GM11168 (cell line): Measurements from ENCODE around the gene NOXRED1.
"Not testable (repeated sequence)": the region's sequence is repeated elsewhere in the genome, so short reads cannot be mapped to it uniquely, and the experiment has no call there.

Experiments
- in situ Hi-C: fragments of 300-500 bp; cut with MboI; formaldehyde crosslinking; loops from one replicate; pipeline ENCODE4 v1.12.0; 2022; ENCODE audit warnings: low sequenced_read_pairs; ENCODE audit not compliant: unreplicated experiment

NOXRED1 gene, protein sequence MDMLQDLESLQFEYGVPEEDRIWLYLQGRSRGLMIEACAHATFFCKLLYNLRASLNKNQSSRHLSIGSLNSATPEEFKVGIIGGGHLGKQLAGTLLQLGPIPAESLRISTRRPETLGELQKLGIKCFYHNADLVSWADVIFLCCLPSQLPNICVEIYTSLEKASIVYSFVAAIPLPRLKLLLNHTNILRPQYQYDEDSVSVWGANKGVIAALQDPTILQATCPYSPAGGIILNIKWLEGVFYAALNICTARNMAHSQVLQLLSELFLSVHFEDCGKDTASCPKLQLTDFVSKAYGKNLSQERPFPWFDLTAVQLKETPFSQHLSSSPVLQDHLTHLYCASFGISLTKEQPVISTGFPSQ

DNA sequence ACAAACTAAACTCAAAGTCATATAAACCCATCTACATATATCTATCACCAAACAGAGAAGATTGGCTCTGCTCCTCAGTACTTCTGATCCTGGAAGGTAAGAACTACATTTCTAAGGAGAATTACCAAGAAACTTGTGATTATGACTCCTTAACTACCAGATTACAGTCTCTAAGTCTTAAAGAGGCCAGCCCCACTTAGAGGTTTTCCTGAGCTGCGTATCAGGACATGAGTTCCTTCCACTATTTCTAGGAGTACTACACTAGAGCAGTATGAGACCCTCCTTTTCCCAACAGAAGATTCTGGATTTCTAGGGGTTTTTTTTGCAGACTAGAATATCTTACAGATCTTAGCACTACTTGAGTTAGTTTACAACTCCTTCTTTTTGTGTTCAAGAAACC lies at the start of gene NOXRED1:
Gene NOXRED1, minus strand, starts transcription at position 101 of the 400 bp plus-strand sequence. CDS start 634 bp downstream, outside the sequence.
- in situ Hi-C loops: no loop called here

DNA sequence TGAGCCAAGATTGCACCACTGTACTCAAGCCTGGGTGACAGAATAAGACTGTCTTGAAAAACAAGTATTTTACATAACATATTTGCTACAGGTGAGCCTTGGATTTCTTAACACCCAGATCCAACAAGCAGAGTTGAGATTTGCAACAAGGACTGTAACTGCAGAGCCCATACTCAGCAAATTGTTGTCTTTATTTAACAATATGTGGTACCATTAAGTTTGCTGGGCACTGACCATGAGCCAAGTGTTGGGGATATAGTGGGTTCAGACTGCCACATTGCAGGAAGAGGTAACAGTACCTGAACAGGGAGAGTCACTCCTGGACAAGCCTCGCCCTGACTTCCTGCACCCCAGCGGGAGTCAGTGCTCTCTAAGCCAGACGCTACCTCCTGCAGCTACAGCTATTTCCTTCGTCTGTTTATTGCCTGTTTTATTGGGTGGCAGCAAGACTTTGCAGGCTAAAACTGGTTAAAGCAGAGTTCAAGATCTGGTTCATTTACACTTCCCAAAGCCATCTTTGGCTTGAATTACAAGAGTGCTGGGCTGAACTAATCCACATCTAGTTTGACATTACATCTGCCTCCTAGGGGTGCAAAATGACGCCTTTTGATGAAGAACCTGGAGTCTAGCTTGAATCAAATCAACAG lies 47.0 kb upstream of the NOXRED1 start:
- in situ Hi-C loops: no loop called here

DNA sequence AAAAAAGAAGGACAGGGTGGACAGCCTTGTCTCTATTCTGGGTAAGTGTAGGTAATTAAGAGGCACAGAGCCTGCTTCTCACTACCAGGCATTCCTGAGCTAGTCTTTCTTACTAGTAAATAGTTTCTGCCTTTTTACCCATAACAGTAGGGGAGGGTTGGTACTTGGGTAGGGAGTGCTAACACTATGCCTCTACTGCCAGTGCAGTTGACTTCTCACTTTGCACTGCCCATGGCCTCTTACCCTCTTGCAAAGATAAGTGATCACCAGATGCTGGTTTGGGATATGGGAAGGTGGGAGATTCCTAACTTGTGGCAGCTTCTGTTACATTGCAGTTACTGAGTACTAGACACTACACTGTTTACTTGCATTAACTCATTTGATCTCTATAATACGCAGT lies 46.2 kb upstream of the NOXRED1 start:
- in situ Hi-C loops: no loop called here

DNA sequence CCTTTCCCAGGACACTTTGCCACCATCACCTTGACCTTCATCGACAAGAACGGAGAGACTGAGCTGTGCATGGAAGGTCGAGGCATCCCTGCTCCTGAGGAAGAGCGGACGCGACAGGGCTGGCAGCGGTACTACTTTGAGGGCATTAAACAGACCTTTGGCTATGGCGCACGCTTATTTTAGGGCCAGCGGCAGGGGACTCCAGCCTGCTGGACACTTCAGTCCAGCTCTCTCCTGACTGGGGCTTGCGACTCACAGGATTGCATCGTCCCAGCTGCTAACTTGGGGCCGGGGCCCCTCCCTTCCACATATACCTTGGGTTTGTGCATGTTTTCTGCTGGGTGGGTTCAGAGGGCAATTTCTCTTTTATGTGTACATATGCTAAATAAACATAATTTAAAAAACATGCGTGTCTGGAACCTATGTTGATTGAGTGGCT lies 45.8 kb upstream of the NOXRED1 start:
- in situ Hi-C loops: no loop called here

DNA sequence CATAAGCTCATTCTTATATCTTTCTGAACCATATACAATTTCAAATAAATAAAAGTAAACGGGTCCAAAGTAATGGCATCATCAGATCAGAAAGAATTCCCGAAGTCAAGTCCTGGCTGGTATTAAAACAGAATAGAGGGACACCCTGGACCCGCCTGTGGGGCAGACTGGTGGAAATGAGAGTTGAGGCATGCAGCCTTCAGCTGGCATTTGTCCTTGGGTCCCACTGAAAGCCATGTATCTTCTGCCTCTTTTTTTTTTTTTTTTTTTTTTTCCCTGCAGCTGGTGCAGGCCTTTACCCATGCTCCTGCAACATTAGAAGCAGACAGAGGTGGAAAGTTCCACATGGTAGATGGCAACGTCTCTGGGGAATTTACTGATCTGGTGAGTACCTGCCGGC lies 44.5 kb upstream of the NOXRED1 start:
- in situ Hi-C loops: no loop called here

DNA sequence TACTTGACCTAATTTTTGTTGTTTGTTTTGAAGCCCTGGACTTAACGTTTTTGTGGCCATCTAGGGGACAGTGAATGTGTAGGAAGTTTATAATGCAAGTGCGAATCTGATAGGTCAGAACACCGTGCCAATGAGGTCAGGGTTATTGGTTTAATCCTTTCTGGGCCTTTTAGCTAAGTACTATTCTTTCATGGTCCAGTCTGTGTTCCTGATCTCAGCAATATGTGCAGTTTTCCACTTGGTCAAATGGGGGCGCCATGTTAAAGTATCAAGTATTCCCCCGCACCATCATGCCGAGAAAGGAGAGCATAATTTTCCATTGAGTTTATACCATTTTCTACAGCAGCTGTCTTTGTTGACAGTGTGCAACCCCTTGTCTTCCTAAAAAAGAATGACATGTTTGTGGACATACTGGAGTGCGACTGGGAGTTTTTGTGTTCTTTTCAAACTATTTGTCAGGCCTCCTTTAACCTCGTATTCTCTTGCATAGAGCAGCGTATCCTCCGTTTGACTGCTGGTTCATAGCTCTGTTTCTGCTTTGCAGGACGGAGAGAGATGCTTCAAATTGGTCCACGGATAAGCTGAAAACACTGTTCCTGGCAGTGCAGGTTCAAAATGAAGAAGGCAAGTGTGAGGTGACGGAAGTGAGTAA lies 35.9 kb upstream of the NOXRED1 start:
- in situ Hi-C loops: no loop called here

DNA sequence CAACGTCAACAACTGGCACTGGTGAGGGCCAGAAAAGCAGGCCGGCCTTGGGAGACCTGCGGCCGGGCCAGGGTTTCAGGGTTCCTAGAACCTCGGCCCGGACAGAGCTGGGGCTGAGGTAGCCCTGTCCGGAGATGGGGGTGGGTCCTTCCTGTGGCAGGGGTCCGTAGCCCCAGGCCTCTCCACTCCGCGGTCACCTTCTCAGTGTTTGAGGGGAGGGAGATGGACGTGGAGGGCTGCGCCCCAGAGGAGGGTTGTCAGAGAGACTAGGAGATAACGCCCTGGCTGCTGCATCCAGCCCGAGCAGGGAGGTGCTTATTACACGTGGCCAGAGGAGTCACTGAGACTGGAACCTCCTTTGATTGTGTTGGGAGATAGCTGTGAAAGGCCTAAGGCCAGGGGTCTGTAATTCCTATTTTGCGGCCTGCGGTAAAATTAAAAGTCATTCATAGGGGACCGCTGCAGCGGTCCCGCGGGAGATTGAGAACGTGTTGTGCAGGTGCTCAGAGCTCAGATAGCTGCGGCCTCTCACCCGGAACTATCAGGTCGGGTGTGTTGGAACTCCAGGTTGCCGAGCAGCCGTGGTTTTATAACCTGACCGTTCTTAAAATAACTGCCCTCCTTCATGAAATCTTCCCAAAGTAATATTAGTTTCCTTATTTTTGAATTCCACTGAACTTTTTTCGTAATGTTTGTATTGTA lies 35.1 kb upstream of the NOXRED1 start:
- in situ Hi-C loops: no loop called here

DNA sequence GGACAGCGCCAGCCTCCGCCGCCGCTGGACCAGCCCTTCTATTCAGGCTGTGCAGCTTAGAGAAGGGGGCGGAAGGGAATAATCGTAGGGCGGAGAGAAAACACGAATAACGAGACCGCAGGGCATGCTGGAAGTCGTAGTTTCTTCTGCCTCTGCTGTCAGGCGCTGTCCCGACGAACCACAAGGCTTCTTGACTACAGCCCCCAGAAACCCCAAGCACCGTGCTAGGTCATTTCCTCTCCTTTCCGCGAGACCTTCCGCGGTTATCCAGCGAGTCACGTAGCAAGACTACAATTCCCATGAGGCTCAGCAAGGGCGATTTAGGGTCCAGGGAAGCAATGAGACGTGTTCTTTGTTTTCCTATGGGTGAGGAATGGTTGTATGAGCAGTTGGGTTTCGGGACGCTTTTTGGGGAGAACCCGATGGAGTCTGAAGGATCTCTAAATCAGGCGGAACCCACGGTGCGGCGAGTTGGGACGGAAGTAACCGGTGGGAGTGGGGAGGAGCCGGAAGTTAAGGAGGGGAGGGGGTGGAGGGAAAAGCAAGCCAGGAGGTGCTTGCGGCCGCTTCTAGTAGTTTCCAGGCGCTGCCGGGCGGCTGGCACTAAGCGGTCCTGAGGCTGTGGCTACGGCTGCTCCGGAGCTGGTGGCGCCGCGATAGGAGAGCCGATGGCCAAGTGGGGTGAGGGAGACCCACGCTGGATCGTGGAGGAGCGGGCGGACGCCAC lies 34.4 kb upstream of the NOXRED1 start, which contains the start of the genes AHSA1 and VIPAS39:
Gene AHSA1, plus strand, starts transcription at position 572 of the 727 bp plus-strand sequence. Its CDS starts 97 bp downstream, at position 669.
Gene VIPAS39, minus strand, starts transcription at position 80 of the 727 bp plus-strand sequence. CDS start 3,499 bp downstream, outside the sequence.
- in situ Hi-C loops: no loop called here

DNA sequence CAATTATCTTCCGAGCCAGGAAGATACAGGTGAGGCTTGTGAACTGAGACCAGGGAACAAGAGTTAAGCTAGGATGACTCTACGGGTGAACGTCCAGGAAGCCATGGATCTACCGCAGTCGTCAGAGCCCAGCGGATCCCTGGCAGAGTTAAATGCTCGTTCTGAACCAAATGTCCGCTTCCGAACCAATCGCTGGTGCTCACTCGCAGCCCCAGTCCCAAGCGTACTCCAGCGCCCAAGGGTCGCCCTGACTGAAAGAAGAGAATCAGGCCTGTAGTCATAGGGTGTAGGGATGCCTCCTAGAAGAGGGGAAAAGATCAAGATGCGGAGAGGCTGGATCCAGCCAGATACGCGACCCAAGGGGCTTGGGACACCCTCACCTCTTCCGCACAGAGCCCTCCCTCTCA lies 33.8 kb upstream of the NOXRED1 start:
- in situ Hi-C loops: no loop called here

DNA sequence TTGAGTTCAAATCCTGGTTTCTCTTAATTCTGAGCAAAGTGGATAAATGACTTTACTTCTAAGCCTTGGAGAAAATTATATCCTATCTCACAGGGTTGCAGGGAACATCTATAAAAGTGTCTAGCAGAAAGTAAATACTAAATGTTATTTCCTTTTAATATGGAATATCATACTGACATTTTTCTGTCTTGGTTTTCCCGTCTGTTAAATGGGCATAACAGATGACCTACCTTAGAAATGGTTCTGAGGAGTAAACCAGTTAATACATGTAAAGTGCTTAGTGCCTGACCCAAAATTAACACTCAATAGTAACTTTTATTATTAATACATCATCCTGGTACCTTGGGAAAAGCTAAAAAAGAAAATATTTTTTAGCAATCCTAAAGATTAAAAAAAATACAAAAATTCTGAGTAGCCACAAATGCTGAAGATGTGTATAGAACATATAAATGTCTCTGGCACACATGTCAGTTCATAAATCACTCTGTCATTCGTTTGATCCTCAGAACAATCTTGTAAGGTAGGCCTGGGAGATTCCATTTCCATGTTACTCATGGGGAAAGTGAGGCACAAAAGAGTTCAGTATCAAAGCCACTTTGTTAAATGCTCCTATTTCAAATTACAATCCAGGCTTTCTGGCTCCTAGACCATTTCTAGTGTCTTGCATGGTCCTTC lies 32.8 kb upstream of the NOXRED1 start:
- in situ Hi-C loops: no loop called here

DNA sequence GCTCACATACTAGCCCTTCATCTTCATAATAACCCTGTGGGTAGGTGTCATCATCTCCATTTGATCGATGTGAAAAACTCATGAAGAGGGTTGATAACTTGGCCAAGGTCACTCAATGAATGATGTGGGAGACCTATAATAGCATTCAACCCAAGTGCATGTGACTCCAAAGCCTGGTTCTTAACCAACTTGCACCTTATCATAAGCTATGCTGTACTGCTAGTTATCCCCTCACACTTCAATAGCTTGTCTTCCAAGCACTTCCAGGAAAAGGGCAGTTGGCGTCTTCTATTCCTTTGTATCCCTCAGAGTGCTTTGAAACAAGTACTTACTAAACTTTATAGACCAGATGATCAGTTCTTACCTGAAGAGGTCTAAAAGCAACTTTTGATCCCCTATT lies 18.9 kb upstream of the NOXRED1 start:
- in situ Hi-C loops: no loop called here

DNA sequence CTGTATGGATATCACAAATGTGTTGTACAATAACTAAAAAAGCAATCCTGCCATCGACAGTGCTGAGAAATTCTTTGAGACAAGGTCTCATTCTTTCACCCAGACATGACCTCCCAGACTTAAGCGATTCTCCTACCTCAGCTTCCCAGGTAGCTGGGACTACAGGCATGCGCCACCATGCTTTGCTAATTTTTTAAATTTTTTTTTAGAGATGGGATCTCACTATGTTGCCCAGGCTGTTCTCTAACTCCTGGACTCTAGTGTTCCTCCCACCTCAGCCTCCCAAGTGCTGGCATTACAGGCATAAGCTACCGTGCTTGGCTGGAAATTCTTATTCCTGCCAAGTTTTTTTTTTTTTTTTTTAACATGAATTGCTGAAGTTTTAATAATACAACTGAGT lies 16.5 kb upstream of the NOXRED1 start:
- in situ Hi-C loops: no loop called here

DNA sequence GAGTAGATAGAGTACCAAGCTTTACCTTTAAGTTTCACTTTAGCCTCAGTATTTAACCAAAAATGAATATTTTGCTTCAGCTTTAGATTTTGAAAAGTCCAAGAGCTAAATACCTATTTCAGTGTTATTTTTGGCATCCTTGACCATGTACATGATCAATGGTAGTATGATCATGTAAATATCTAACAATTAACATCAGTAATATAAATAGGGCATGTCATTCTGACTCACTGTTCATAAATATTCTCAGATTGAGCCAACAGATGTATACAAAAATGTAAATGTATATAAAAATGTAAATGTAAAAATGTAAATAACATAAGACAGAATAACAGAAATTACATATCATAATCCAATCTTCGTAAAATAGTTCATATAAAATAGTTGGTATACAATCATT lies 15.3 kb upstream of the NOXRED1 start:
- in situ Hi-C loops: no loop called here

DNA sequence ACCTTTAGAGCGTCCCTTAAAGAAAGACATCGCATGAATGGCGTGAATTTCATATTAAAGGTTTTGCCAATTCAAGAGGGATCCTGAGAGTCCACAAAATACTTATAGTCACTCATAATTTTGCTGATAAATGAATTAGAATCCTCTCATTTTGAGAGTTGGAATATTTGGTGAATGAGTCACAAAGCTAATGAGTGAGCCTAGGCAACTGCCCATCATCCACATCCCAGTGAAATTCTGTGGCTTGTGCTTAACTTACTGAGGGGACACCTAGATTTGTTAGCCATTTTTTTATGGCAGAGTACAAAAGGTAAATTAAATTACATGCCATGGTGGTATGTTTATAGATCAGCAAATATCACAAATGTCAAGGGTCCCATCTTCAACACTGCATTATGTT lies 12.7 kb upstream of the NOXRED1 start:
- in situ Hi-C loops: no loop called here

DNA sequence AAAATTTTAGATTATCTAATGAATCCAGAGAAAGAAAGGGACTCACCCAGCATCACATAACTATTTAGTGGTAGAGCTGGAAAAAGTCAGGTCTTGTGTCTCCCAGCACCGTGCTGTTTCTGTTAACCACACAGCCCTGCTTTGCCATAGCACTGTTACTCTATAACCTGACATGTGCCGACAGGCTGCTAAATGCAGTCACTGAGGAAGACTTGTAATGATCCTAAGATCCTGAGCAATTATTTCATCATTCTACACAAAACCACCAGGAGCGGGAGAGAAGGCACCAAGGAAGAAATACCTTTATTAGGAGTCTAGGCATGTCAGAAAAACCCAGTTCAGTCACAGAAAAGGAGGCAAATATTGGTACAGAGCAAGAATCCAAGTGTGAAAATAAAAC lies 3.1 kb upstream of the NOXRED1 start:
- in situ Hi-C loops: no loop called here

DNA sequence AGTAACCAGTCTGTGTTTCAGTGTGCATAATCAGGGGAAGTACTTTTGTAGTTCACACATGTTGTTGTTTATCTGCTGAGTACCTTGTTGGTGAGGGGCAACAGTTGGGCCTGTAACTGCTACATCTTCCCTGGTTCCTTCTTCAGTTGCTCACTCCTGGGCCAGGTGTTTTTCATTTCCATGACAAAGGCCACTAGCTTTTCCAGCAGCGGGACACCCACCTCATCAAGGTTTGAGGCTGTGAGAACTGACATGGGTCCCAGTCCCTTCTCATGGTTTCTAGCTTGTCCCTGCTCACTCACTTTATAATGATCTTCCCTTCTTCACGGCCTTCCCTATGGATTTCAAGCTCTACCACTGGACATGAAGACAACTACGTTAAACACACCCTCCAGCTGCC lies 1.5 kb upstream of the NOXRED1 start:
- in situ Hi-C loops: no loop called here

DNA sequence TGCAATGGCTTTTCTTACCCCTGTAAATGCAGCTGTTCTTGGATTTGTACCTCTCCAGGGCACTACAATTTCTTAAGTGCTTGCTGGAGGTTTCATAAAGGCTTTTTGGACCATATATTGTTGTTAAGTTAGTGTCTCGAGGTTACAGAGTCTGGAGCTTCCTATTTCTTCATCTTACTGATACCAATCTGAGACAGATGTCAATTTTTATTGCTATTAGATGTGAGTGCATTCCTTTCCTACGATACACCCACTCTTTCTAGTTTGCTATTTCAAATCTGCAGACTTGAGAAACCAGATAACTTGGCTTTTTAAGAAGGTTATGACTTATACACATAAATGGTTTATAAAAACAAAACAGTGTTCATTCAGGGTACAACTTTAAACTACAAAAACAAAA lies 2.1 kb downstream of the NOXRED1 start:
- in situ Hi-C loops: no loop called here

DNA sequence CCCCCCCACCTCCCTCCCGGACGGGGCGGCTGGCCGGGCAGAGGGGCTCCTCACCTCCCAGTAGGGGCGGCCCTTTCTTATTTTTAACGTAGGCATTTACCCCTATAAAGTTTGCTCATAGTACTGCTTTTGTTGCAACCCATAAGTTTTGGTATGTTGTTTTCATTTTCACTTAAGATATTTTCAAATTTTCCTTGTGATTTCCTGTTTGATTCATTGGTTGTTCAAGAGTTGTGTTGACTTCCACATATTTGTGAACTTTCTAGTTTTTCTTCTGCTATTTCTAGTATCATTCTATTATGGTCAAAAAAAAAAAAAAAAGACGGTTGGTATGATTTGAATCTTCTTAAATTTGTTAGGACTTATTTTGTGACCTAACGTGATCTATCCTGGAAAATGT lies 6.5 kb downstream of the NOXRED1 start:
- in situ Hi-C loops: no loop called here

DNA sequence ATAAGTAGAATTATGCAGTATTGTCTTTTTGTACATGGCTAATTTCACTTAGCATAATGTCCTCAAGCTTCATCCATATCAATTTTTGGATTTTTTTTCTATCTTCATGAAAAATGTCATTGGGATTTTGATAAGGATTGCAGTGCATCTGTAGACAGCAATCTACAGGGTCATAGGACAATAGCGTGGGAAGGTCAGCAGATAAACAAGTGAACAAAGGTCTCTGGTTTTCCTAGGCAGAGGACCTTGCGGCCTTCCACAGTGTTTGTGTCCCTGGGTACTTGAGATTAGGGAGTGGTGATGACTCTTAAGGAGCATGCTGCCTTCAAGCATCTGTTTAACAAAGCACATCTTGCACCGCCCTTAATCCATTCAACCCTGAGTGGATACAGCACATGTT lies 7.2 kb downstream of the NOXRED1 start:
- in situ Hi-C loops: not testable (repeated sequence)
